Esophagus squamous epithelium (tissue), 4 donors: Measurements from ENCODE around the gene PPP1R8.

Experiments
- POLR2A ChIP-seq, 4 donors: fragments of 450-650 bp; IDR thresholded peaks; one replicate each; pipeline ENCODE4 v1.6.1; 2017; ENCODE audit warnings: antibody characterized with exemption in 4 of 4, mild to moderate bottlenecking in 4 of 4, moderate library complexity in 3 of 4
- TF ChIP-seq, protein P1 (sequence below), 6 experiments: fragments of 450-650 bp in 4 of 6; fragments of 200-600 bp in 2 of 6; sonication (generic) in 2 of 6; IDR thresholded peaks; one replicate each; pipeline ENCODE4 v1.5.1; 2016 to 2019; ENCODE audit warnings: antibody characterized with exemption in 6 of 6, mild to moderate bottlenecking in 4 of 6, moderate library complexity in 4 of 6

- no peak for TF ChIP-seq POLR2A (IDR thresholded peaks at IDR 0.05)
- TF ChIP-seq, protein P1, sequence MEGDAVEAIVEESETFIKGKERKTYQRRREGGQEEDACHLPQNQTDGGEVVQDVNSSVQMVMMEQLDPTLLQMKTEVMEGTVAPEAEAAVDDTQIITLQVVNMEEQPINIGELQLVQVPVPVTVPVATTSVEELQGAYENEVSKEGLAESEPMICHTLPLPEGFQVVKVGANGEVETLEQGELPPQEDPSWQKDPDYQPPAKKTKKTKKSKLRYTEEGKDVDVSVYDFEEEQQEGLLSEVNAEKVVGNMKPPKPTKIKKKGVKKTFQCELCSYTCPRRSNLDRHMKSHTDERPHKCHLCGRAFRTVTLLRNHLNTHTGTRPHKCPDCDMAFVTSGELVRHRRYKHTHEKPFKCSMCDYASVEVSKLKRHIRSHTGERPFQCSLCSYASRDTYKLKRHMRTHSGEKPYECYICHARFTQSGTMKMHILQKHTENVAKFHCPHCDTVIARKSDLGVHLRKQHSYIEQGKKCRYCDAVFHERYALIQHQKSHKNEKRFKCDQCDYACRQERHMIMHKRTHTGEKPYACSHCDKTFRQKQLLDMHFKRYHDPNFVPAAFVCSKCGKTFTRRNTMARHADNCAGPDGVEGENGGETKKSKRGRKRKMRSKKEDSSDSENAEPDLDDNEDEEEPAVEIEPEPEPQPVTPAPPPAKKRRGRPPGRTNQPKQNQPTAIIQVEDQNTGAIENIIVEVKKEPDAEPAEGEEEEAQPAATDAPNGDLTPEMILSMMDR (IDR thresholded peaks at IDR 0.05) = no peak
Observed at GRCh38 chr1:27832762-27833161, 2.2 kb downstream of the PPP1R8 start.
